COLO668 (cell line): ENCODE measurements around the gene BICRA.
"Not testable (repeated sequence)": the region's sequence is repeated elsewhere in the genome, so short reads cannot be mapped to it uniquely, and the experiment has no call there.

Experiments used
- DNase-seq: peaks from one replicate; lab custom pipeline; 2025; ENCODE audit not compliant: unreplicated experiment; lab: John Stamatoyannopoulos, UW

Gene BICRA

GRCh38 chr19:47658431-47659348 is 49.8 kb downstream of the BICRA start:
- DNase-seq, result no peak

- DNase-seq, result no peak
Observed at GRCh38 chr19:47660435-47660832, 51.5 kb downstream of the BICRA start.

- DNase-seq, result no peak
Observed at GRCh38 chr19:47661161-47661560, 52.2 kb downstream of the BICRA start.

GRCh38 chr19:47661611-47662010 is 52.7 kb downstream of the BICRA start:
- DNase-seq, result no peak

- DNase-seq, result no peak
Observed at GRCh38 chr19:47663435-47663910, 54.5 kb downstream of the BICRA start.

GRCh38 chr19:47663911-47664771 is 55.2 kb downstream of the BICRA start:
- no peak for DNase-seq

GRCh38 chr19:47668556-47668955 is 59.6 kb downstream of the BICRA start:
- not testable (repeated sequence) for DNase-seq

- DNase-seq, result no peak
Observed at GRCh38 chr19:47670736-47671135, 61.8 kb downstream of the BICRA start.

- no peak for DNase-seq
Observed at GRCh38 chr19:47671499-47671898, 62.6 kb downstream of the BICRA start.

GRCh38 chr19:47673426-47673825 is 64.5 kb downstream of the BICRA start:
- no peak for DNase-seq

- no peak for DNase-seq
Observed at GRCh38 chr19:47674548-47674947, 65.6 kb downstream of the BICRA start.

- no peak for DNase-seq
Observed at GRCh38 chr19:47675271-47675670, 66.3 kb downstream of the BICRA start.

GRCh38 chr19:47675859-47676258 is 66.9 kb downstream of the BICRA start:
- no peak for DNase-seq

- DNase-seq, result no peak
Observed at GRCh38 chr19:47676811-47677210, 67.9 kb downstream of the BICRA start.

GRCh38 chr19:47679251-47679900 is 70.4 kb downstream of the BICRA start:
- DNase-seq, result no peak

GRCh38 chr19:47679922-47680857 is 71.3 kb downstream of the BICRA start:
- DNase-seq, result no peak

- DNase-seq, result no peak
Observed at GRCh38 chr19:47680858-47681332, 72.0 kb downstream of the BICRA start.

GRCh38 chr19:47681388-47681787 is 72.5 kb downstream of the BICRA start:
- DNase-seq, result no peak

GRCh38 chr19:47681936-47682335 is 73.0 kb downstream of the BICRA start:
- DNase-seq, result no peak

- DNase-seq, result no peak
Observed at GRCh38 chr19:47682939-47683338, 74.0 kb downstream of the BICRA start.
